ENCODE data around the gene SPRING1. TPM values are rescaled to one million over a fixed set of nuclear protein-coding genes. Genes with fewer than 3 reads are reported as not detected.

The SPRING1 gene
- total RNA-seq, 1 donor from 2014 or later: 33.8 TPM

Other genes starting within 250 kb of the SPRING1 start
- gene MAP1LC3B2, start 178.7 kb downstream of the SPRING1 start, total RNA-seq: 0.78 and 0.82 TPM in 2 replicates
- gene RNFT2, start 246 bp upstream of the SPRING1 start, total RNA-seq: 2.2 and 2.9 TPM in 2 replicates
- gene HRK, start 143.4 kb upstream of the SPRING1 start, total RNA-seq: not detected in 2 replicates
- gene FBXW8, start 172.9 kb upstream of the SPRING1 start, total RNA-seq: 20.9 and 26.8 TPM in 2 replicates

Measured in glomerular endothelial cell (primary cell).